OCI-LY1 (cell line): ENCODE measurements around the gene GTF2E1.

ENCODE experiments used
- H2AFZ ChIP-seq: fragments of 200-600 bp; sonication (generic), shearing (Covaris generic); 2 replicates; pipeline ENCODE4 v1.6.0; 2014; ENCODE audit warnings: antibody characterized with exemption, mild to moderate bottlenecking, low read length
- H3F3A ChIP-seq: fragments of 200-600 bp; sonication (generic), shearing (Covaris generic); 2 replicates; pipeline ENCODE4 v1.6.0; 2014; ENCODE audit warnings: mild to moderate bottlenecking, antibody characterized with exemption, low read length, moderate library complexity; ENCODE audit not compliant: insufficient read depth
- H3K27ac ChIP-seq: fragments of 200-600 bp; sonication (generic); 2 replicates; pipeline ENCODE4 v1.5.1; 2014; ENCODE audit warnings: low read length, mixed run types, mild to moderate bottlenecking, low read depth; ENCODE audit not compliant: poor library complexity, severe bottlenecking
- H3K27me3 ChIP-seq: fragments of 200-600 bp; sonication (generic); 2 replicates; pipeline ENCODE4 v1.6.0; 2014; ENCODE audit warnings: antibody characterized with exemption, mild to moderate bottlenecking, low read length, moderate library complexity; ENCODE audit not compliant: insufficient read depth
- H3K36me3 ChIP-seq: fragments of 200-600 bp; sonication (generic); 2 replicates; pipeline ENCODE4 v1.6.1; 2014; ENCODE audit warnings: mild to moderate bottlenecking, antibody characterized with exemption, low read length, moderate library complexity, mixed read lengths; ENCODE audit not compliant: insufficient read depth
- H3K4me1 ChIP-seq: fragments of 200-600 bp; sonication (generic); 2 replicates; pipeline ENCODE4 v1.5.1; 2014; ENCODE audit warnings: mild to moderate bottlenecking, low read length, moderate library complexity; ENCODE audit not compliant: insufficient read depth, severe bottlenecking
- H3K4me2 ChIP-seq: fragments of 200-600 bp; sonication (generic), shearing (Covaris generic); 2 replicates; pipeline ENCODE4 v1.6.1; 2014; ENCODE audit warnings: low read length
- H3K4me3 ChIP-seq: fragments of 200-600 bp; sonication (generic); 2 replicates; pipeline ENCODE4 v1.5.1; 2014; ENCODE audit warnings: low read length, low read depth, mild to moderate bottlenecking, mixed read lengths; ENCODE audit not compliant: poor library complexity, severe bottlenecking
- H3K79me2 ChIP-seq: fragments of 200-600 bp; shearing (Covaris generic); 2 replicates; pipeline ENCODE4 v1.6.1; 2016; ENCODE audit warnings: mixed run types, low read length, mixed read lengths; ENCODE audit not compliant: insufficient read depth
- H3K9ac ChIP-seq: fragments of 200-600 bp; sonication (generic), shearing (Covaris generic); 2 replicates; pipeline ENCODE4 v1.6.1; 2014; ENCODE audit warnings: mild to moderate bottlenecking, low read length, mixed read lengths
- H3K9me2 ChIP-seq: fragments of 200-600 bp; sonication (generic), shearing (Covaris generic); 2 replicates; pipeline ENCODE4 v1.6.1; 2014; ENCODE audit warnings: low read depth, mild to moderate bottlenecking, low read length, mixed read lengths
- H3K9me3 ChIP-seq: fragments of 200-600 bp; shearing (Covaris generic); 2 replicates; pipeline ENCODE4 v1.6.1; 2014; ENCODE audit warnings: low read length, mixed read lengths
- H4K20me1 ChIP-seq: fragments of 200-600 bp; sonication (generic), shearing (Covaris generic); 2 replicates; pipeline ENCODE4 v1.6.0; 2016; ENCODE audit warnings: mild to moderate bottlenecking, low read length; ENCODE audit not compliant: insufficient read depth
- CTCF ChIP-seq: fragments of 200-600 bp; sonication (generic), shearing (Covaris generic); IDR thresholded peaks from 2 replicates; pipeline ENCODE4 v1.5.1; 2017; ENCODE audit warnings: mild to moderate bottlenecking, antibody characterized with exemption, low read length, moderate library complexity, mixed read lengths
- EZH2 ChIP-seq: fragments of 200-600 bp; sonication (generic), shearing (Covaris generic); IDR thresholded peaks from 2 replicates; pipeline ENCODE4 v1.8.0; 2017; ENCODE audit warnings: borderline replicate concordance, mixed run types, mild to moderate bottlenecking, antibody characterized with exemption, low read length, moderate library complexity, mixed read lengths

The GTF2E1 gene

DNA sequence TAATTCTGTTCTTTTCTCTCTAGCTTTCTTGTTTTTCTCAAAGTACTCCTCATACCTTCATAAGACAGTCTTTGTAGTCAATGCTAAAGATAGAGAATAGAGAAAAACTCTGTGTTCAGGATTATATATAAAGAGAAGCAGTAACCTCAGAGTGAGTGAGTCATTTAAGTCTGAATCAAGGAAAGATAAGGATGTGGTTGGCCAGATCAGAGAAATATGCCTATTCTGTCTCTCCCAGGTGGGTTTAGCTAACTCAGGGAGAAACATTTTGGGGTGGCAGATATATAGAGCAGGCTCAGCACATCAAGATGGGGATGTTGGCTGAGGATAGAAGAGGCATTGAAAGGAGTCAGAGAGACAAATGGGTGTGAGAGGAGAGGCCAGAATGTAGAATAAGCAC, 31.4 kb downstream of the GTF2E1 start:
- H3K9ac ChIP-seq = no peak overlapping the region
- H3K9me3 ChIP-seq = no peaks in the 10 kb centered on the region
- no peak overlapping the region for H3K4me2 ChIP-seq
- H3K9me2 ChIP-seq = no peaks in the 10 kb centered on the region
- no peak overlapping the region for H3K27ac ChIP-seq
- no peak overlapping the region for H2AFZ ChIP-seq
- no peaks in the 10 kb centered on the region for H3K4me1 ChIP-seq
- no peak overlapping the region for H3K4me3 ChIP-seq
- no peaks in the 10 kb centered on the region for H4K20me1 ChIP-seq
- no peaks in the 10 kb centered on the region for H3F3A ChIP-seq
- no peaks in the 10 kb centered on the region for H3K27me3 ChIP-seq
- peaks cover 61% of the 10 kb centered on the region for H3K36me3 ChIP-seq
- H3K79me2 ChIP-seq = no peaks in the 10 kb centered on the region
- TF ChIP-seq EZH2 (no peak), CTCF (no peak)

GRCh38 chr3:120775411-120775810, 32.9 kb downstream of the GTF2E1 start:
- Histone ChIP-seq H3K4me2 (no peak overlapping the region), H3K27ac (no peak overlapping the region), H3K4me3 (no peak overlapping the region), H3K27me3 (no peaks in the 10 kb centered on the region), H3K4me1 (no peaks in the 10 kb centered on the region), H3K9me3 (no peaks in the 10 kb centered on the region), H3K9me2 (no peaks in the 10 kb centered on the region), H3K36me3 (peaks cover 68% of the 10 kb centered on the region), H3K79me2 (no peaks in the 10 kb centered on the region), H3F3A (no peaks in the 10 kb centered on the region), H4K20me1 (no peaks in the 10 kb centered on the region), H2AFZ (no peak overlapping the region), H3K9ac (no peak overlapping the region)
- TF ChIP-seq EZH2 (no peak), CTCF (no peak)

- H3K9ac ChIP-seq = no peak overlapping the region
- no peaks in the 10 kb centered on the region for H3K9me3 ChIP-seq
- no peak overlapping the region for H3K4me3 ChIP-seq
- H2AFZ ChIP-seq = no peak overlapping the region
- no peaks in the 10 kb centered on the region for H3K9me2 ChIP-seq
- peaks cover 58% of the 10 kb centered on the region for H3K36me3 ChIP-seq
- no peaks in the 10 kb centered on the region for H3F3A ChIP-seq
- no peaks in the 10 kb centered on the region for H3K79me2 ChIP-seq
- H3K27me3 ChIP-seq = no peaks in the 10 kb centered on the region
- H3K4me2 ChIP-seq = no peak overlapping the region
- no peaks in the 10 kb centered on the region for H4K20me1 ChIP-seq
- H3K27ac ChIP-seq = no peak overlapping the region
- TF ChIP-seq CTCF (no peak), EZH2 (no peak)
- no peaks in the 10 kb centered on the region for H3K4me1 ChIP-seq
Observed at GRCh38 chr3:120778776-120779175, 36.2 kb downstream of the GTF2E1 start.
